GM23338 (cell line): ENCODE results near the gene PEPD. TPM values are rescaled to one million over a fixed set of nuclear protein-coding genes. Genes with fewer than 3 reads are reported as not detected.

Source experiments
- ATAC-seq: fragments of 200-7000 bp; cut with Tn5 transposase; 3 replicates; pipeline ENCODE4 v1.9.1; 2020
- DNase-seq: peaks from one replicate; pipeline ENCODE4 v3.0.0-alpha.2; 2015; ENCODE audit warnings: low spot score
- H2AFZ ChIP-seq: fragments of 200-600 bp; sonication (generic); 2 replicates; pipeline ENCODE4 v1.8.0; 2016; ENCODE audit warnings: antibody characterized with exemption, mild to moderate bottlenecking, moderate library complexity
- H3F3A ChIP-seq: fragments of 200-600 bp; sonication (generic); replicated peaks from 2 replicates; pipeline ENCODE4 v1.8.0; 2017; ENCODE audit warnings: antibody characterized with exemption, mixed run types, low read depth
- H3K27ac ChIP-seq: fragments of 200-600 bp; sonication (generic); 2 replicates; pipeline ENCODE4 v1.6.1; 2016; ENCODE audit warnings: low read depth
- H3K27me3 ChIP-seq: fragments of 200-600 bp; sonication (generic); 2 replicates; pipeline ENCODE4 v1.8.0; 2016; ENCODE audit warnings: mild to moderate bottlenecking, mixed run types, moderate library complexity; ENCODE audit not compliant: insufficient read depth
- H3K36me3 ChIP-seq: fragments of 200-600 bp; sonication (generic); 2 replicates; pipeline ENCODE4 v1.8.0; 2016; ENCODE audit warnings: mild to moderate bottlenecking; ENCODE audit not compliant: insufficient read depth
- H3K4me1 ChIP-seq: fragments of 200-600 bp; sonication (generic); 2 replicates; pipeline ENCODE4 v1.8.0; 2016; ENCODE audit warnings: mild to moderate bottlenecking, moderate library complexity; ENCODE audit not compliant: insufficient read depth
- H3K4me2 ChIP-seq: fragments of 200-600 bp; sonication (generic); 2 replicates; pipeline ENCODE4 v1.7.1; 2017; ENCODE audit warnings: mixed run types
- H3K4me3 ChIP-seq: fragments of 200-600 bp; sonication (generic); 2 replicates; pipeline ENCODE4 v1.6.1; 2016; ENCODE audit warnings: mixed run types
- H3K79me2 ChIP-seq: fragments of 200-600 bp; sonication (generic); replicated peaks from 2 replicates; pipeline ENCODE4 v1.8.0; 2017; ENCODE audit warnings: mild to moderate bottlenecking; ENCODE audit not compliant: insufficient read depth
- H3K9me2 ChIP-seq: fragments of 200-600 bp; sonication (generic); 2 replicates; pipeline ENCODE4 v1.8.0; 2017; ENCODE audit not compliant: insufficient read depth
- H4K20me1 ChIP-seq: fragments of 200-600 bp; sonication (generic); replicated peaks from 2 replicates; pipeline ENCODE4 v1.8.0; 2017; ENCODE audit warnings: mild to moderate bottlenecking; ENCODE audit not compliant: insufficient read depth
- H3K27ac Mint-ChIP-seq: 2 replicates; pipeline ENCODE4 v1.8.0; 2020; ENCODE audit warnings: inconsistent platforms, mild to moderate bottlenecking, moderate library complexity, mixed read lengths
- H3K27me3 Mint-ChIP-seq: 3 replicates; pipeline ENCODE4 v1.8.0; 2022; ENCODE audit warnings: low read depth, mild to moderate bottlenecking, moderate library complexity, mixed read lengths, inconsistent platforms; ENCODE audit not compliant: insufficient read depth, poor library complexity
- H3K36me3 Mint-ChIP-seq: 3 replicates; pipeline ENCODE4 v1.8.0; 2021; ENCODE audit warnings: low read depth, mild to moderate bottlenecking, inconsistent platforms, moderate library complexity, mixed read lengths
- H3K4me1 Mint-ChIP-seq: 3 replicates; pipeline ENCODE4 v1.8.0; 2020; ENCODE audit warnings: mild to moderate bottlenecking, inconsistent platforms, mixed read lengths
- H3K4me3 Mint-ChIP-seq: 3 replicates; pipeline ENCODE4 v1.8.0; 2021; ENCODE audit warnings: moderate library complexity, mild to moderate bottlenecking, inconsistent platforms, mixed read lengths
- H3K9me3 Mint-ChIP-seq: 3 replicates; pipeline ENCODE4 v1.8.0; 2020; ENCODE audit warnings: moderate library complexity, mild to moderate bottlenecking, inconsistent platforms, mixed read lengths
- CREB1 ChIP-seq: fragments of 250-450 bp; sonication (Bioruptor Pico); IDR thresholded peaks from 2 replicates; pipeline ENCODE4 v1.5.0; 2020; ENCODE audit warnings: low read depth, mild to moderate bottlenecking, moderate library complexity
- EZH2 ChIP-seq: fragments of 200-600 bp; sonication (generic); IDR thresholded peaks from one replicate; pipeline ENCODE4 v1.8.0; 2017; ENCODE audit warnings: antibody characterized with exemption, mild to moderate bottlenecking, low read depth; ENCODE audit not compliant: unreplicated experiment
- JUNB ChIP-seq: IDR thresholded peaks from one replicate; pipeline ENCODE4 v1.6.1; 2016; ENCODE audit warnings: antibody characterized with exemption; ENCODE audit not compliant: unreplicated experiment
- NANOG ChIP-seq: IDR thresholded peaks from 2 replicates; pipeline ENCODE4 v1.6.1; 2016; ENCODE audit warnings: antibody characterized with exemption, borderline replicate concordance
- REST ChIP-seq: IDR thresholded peaks from one replicate; pipeline ENCODE4 v1.6.1; 2018; ENCODE audit warnings: antibody characterized with exemption; ENCODE audit not compliant: unreplicated experiment
- polyA plus RNA-seq: library from polyadenylated mRNA; unstranded; fragments of >200 nt; fragmentation: Nextera tagmentation; extraction: Ambion mirVana; gene quantifications from 2 replicates; pipeline ENCODE4 v1.2.1, GENCODE V29; 2016
- total RNA-seq: library from RNA; depleted of rRNA; stranded (reverse); fragments of >200 nt; shearing (Covaris generic); gene quantifications from 2 replicates; pipeline ENCODE4 v1.2.3, GENCODE V29; 2014
- TF ChIP-seq, protein P1 (sequence below): fragments of 250-450 bp; sonication (Bioruptor Pico); IDR thresholded peaks from 2 replicates; pipeline ENCODE4 v1.5.0; 2020; ENCODE audit warnings: mild to moderate bottlenecking, moderate library complexity

Gene PEPD
- total and polyA plus RNA-seq, 2 experiments from 2014 or later: 81.7 to 89.2 TPM

GRCh38 chr19:33435706-33436359, 85.8 kb downstream of the PEPD start:
- Histone ChIP-seq H3K4me3 (no peak overlapping the region), H2AFZ (no peak overlapping the region), H3F3A (no peaks in the 10 kb centered on the region), H3K27me3 (no peaks in the 10 kb centered on the region), H3K9me2 (no peaks in the 10 kb centered on the region), H3K4me1 (no peaks in the 10 kb centered on the region), H3K79me2 (no peaks in the 10 kb centered on the region), H3K27ac (no peak overlapping the region), H3K4me2 (no peak overlapping the region), H3K36me3 (no peaks in the 10 kb centered on the region), H4K20me1 (no peaks in the 10 kb centered on the region)
- DNase-seq: no peak
- Mint-ChIP-seq H3K27me3 (peaks cover 10% of the 10 kb centered on the region), H3K36me3 (no peaks in the 10 kb centered on the region; the same call in 2 of the 3 replicates), H3K4me1 (peaks cover 4% of the 10 kb centered on the region; the same call in 1 of the 3 replicates), H3K9me3 (no peaks in the 10 kb centered on the region), H3K27ac (no peak overlapping the region), H3K4me3 (no peak overlapping the region)
- no peak for TF ChIP-seq EZH2
- no peak for TF ChIP-seq NANOG
- TF ChIP-seq REST: no peak
- TF ChIP-seq JUNB: no peak
- no peak for ATAC-seq

- Mint-ChIP-seq H3K4me3 (no peak overlapping the region), H3K9me3 (no peaks in the 10 kb centered on the region), H3K36me3 (no peaks in the 10 kb centered on the region), H3K27me3 (peaks cover 8% of the 10 kb centered on the region), H3K4me1 (peaks cover 4% of the 10 kb centered on the region; the same call in 1 of the 3 replicates), H3K27ac (no peak overlapping the region)
- Histone ChIP-seq H3K79me2 (no peaks in the 10 kb centered on the region), H3K27me3 (no peaks in the 10 kb centered on the region), H3K9me2 (no peaks in the 10 kb centered on the region), H3K36me3 (no peaks in the 10 kb centered on the region), H3K4me3 (no peak overlapping the region), H3K27ac (no peak overlapping the region), H3K4me1 (no peaks in the 10 kb centered on the region), H4K20me1 (no peaks in the 10 kb centered on the region), H3F3A (no peaks in the 10 kb centered on the region), H2AFZ (no peak overlapping the region), H3K4me2 (no peak overlapping the region)
- DNase-seq (no peak), ATAC-seq (peak; percentile 19)
- TF ChIP-seq, protein P1, sequence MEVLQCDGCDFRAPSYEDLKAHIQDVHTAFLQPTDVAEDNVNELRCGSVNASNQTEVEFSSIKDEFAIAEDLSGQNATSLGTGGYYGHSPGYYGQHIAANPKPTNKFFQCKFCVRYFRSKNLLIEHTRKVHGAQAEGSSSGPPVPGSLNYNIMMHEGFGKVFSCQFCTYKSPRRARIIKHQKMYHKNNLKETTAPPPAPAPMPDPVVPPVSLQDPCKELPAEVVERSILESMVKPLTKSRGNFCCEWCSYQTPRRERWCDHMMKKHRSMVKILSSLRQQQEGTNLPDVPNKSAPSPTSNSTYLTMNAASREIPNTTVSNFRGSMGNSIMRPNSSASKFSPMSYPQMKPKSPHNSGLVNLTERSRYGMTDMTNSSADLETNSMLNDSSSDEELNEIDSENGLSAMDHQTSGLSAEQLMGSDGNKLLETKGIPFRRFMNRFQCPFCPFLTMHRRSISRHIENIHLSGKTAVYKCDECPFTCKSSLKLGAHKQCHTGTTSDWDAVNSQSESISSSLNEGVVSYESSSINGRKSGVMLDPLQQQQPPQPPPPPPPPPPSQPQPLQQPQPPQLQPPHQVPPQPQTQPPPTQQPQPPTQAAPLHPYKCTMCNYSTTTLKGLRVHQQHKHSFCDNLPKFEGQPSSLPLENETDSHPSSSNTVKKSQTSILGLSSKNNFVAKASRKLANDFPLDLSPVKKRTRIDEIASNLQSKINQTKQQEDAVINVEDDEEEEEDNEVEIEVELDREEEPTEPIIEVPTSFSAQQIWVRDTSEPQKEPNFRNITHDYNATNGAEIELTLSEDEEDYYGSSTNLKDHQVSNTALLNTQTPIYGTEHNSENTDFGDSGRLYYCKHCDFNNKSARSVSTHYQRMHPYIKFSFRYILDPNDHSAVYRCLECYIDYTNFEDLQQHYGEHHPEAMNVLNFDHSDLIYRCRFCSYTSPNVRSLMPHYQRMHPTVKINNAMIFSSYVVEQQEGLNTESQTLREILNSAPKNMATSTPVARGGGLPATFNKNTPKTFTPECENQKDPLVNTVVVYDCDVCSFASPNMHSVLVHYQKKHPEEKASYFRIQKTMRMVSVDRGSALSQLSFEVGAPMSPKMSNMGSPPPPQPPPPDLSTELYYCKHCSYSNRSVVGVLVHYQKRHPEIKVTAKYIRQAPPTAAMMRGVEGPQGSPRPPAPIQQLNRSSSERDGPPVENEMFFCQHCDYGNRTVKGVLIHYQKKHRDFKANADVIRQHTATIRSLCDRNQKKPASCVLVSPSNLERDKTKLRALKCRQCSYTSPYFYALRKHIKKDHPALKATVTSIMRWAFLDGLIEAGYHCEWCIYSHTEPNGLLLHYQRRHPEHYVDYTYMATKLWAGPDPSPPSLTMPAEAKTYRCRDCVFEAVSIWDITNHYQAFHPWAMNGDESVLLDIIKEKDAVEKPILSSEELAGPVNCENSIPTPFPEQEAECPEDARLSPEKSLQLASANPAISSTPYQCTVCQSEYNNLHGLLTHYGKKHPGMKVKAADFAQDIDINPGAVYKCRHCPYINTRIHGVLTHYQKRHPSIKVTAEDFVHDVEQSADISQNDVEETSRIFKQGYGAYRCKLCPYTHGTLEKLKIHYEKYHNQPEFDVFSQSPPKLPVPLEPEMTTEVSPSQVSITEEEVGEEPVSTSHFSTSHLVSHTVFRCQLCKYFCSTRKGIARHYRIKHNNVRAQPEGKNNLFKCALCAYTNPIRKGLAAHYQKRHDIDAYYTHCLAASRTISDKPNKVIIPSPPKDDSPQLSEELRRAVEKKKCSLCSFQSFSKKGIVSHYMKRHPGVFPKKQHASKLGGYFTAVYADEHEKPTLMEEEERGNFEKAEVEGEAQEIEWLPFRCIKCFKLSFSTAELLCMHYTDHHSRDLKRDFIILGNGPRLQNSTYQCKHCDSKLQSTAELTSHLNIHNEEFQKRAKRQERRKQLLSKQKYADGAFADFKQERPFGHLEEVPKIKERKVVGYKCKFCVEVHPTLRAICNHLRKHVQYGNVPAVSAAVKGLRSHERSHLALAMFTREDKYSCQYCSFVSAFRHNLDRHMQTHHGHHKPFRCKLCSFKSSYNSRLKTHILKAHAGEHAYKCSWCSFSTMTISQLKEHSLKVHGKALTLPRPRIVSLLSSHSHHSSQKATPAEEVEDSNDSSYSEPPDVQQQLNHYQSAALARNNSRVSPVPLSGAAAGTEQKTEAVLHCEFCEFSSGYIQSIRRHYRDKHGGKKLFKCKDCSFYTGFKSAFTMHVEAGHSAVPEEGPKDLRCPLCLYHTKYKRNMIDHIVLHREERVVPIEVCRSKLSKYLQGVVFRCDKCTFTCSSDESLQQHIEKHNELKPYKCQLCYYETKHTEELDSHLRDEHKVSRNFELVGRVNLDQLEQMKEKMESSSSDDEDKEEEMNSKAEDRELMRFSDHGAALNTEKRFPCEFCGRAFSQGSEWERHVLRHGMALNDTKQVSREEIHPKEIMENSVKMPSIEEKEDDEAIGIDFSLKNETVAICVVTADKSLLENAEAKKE (CRISPR knock-in tag): no peak
- TF ChIP-seq CREB1 (no peak), JUNB (no peak)
These were observed 86.5 kb downstream of the PEPD start for GRCh38 chr19:33434886-33435705.
